GM18873 (cell line): ENCODE measurements around the gene NMNAT2.

Source experiments
- ATAC-seq: cut with Tn5 transposase; IDR thresholded peaks from one replicate; pipeline ENCODE4 v1.9.1; 2021; ENCODE audit warnings: mild to moderate bottlenecking, moderate library complexity, moderate number of reproducible peaks; ENCODE audit not compliant: unreplicated experiment, low FRiP score

The NMNAT2 gene

DNA sequence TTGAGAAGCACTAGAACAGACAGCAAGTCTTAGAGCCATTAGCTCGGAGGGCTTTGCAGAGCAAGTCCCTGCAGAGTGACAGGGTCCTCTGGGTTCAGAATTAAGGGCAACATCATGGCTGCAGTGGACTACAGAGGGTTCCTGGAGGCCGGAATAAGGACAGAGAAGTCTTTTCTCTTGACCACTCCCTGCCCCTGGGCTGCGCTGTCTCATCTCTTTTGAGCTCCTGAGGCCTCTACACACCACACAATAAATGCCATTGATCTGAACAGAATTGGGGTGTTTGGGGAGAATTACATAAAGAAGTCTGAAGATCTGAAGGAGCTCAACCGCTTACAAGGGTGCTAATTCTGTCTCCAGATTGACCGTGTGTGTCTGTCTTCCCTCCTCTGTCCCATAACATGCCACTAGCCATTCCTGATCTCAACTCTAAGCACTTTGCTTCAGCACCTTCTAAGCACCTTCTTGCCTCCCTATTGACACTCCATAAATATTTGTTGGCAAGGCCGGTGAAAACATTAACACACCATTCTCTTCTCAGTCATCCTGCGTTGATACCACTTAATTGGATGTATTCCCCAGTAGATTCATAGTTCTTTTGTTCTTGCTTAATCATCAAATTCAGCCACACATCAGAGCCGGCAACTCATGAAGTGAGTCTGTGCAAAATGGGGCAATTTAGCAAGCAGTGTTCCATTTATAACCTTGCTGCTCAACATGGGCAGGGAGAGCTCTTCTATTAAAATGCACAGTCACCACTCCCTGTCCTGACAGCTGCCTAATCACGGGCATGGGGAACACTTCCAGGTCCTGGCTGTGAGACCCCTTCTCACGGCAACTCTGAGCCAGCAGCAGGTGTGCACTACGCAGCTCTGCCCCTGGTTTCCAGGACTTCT is 49.7 kb downstream of the NMNAT2 start:
- no peak for ATAC-seq

DNA sequence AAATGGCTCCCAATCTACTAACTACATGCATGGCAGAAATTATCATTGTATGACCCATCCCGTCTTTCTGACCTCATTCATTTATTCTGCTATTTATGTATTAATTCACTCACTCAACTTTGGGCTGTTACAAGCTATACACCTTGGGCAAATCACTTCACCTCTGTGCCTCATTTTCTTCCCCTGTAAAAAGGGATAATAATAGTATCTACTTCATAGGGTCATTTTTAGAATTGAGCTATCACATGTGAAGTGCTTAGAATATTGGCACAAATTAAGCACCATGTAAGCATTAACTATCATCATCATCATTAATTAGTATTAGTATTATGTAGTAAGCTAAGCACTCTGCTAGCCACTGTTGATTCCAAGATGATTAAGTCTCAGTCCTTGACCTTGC is 52.1 kb downstream of the NMNAT2 start:
- ATAC-seq = no peak

DNA sequence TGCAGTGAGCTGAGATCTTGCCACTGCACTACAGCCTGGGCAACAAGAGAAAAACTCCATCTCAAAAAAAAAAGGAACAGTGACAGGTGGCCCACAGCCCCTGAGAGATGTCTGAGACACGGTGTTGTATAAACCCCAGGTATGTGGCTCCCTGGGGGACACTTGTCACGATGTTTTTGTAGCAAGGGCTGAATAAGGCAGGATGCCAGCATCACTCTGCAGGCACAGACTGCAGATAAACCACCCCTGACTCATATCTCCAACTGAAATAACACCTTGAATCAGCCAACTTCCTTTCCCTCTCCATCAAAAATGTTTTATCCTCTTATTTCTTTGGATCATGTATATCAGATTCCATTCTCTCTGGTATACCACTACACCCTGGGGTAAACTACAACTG is 52.5 kb downstream of the NMNAT2 start:
- no peak for ATAC-seq

DNA sequence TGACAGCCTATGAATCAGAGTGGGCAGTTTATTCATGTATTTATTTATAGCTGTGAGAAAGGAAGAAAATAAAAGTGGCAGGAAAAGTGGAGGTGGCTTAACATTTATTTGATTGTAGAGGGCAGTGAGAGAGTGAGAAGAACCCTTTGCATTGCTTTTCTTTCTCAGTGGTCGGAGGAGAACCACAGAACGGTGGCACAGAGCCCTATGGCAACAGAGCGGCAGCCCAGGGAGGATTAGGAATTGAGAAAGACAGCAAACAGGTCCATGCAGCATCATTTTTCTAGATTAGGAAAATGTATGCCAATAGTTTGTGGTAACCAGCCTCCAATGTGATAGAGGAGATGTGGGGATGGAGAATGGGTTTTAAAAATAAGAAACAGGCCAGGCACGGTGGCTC is 53.1 kb downstream of the NMNAT2 start:
- ATAC-seq = no peak

DNA sequence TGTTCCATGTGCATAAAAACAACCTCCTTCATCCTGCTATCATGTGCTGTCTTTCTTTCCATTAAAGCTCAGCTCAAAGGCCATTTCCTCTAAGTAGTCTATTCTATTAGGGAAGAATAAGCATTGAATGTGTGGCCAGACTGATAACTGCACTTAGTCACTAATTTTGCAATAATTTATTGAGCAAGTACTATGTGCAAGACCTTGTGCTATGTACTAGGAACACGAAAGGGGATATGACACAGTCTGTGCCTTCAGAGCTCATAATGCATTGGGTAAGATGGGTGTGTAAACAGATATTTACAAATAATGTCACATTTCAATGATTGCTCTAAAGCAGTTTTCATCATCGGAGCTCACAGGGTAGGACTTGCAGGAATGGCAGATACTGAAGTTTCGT is 54.2 kb downstream of the NMNAT2 start:
- ATAC-seq = no peak

DNA sequence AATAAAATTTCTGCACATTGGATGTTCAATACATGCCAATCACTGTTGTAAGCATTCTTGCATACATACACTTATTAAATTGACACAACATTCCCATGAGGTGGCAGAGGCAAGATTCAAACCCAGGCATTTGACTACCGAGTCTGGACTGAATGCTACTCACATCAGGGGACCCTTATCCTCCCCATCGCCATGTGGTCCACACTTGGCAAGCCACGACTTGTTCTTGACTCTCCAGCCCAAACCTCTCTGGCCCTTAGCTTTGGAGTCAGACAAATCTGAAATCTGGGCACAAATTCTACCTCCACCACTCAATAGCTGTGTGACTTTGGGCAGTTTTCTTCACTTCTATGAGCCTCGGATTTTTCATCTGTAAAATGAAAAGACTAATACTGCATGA is 57.1 kb downstream of the NMNAT2 start:
- ATAC-seq = no peak

DNA sequence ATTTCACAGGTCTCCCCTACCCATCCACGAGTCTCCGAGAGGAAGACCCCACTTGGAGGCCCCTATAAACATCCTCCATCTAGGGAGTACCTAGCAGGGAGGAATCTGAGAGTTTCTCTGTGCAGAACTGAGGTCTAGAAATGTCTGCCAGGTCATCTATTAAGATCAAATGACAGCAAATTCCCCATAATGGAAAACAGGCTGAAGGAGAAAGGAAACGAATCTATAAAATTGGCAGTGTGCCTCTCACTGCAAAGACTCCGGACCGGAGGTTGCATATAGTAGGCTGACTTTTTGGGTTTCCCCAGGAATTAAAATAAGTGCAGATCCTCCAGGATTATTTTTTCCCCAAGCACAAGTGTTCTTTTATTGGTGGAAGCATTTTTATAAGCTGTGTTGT is 57.7 kb downstream of the NMNAT2 start:
- ATAC-seq = no peak

DNA sequence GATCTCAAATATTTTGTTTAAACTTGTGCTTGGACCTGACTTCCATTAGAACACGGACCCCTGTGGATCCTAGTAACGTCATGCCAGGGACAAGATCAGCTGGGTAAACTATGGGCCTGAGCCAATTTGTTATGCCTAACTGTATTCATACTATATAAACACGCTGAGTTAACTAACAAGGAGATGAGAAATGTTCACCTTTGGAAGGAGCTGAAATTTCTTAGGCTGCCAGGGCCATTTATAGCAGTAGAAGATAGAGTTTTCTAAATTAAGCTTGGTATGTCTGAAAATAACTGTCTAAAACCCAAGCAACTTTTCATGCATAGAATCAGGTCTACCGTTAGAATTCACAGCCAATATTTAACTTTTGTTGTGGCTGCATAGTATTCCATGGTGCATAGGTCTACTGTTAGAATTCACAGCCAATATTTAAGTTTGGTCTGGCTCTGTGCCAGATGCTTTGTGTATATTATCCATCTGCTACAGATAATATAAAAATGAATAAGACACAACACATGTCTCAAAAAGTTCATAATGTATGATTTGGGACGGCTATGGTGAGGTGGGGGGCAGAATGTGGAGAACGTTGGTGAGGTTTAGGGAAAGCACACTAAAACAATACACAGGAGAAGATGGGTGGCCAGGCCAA is 61.5 kb downstream of the NMNAT2 start:
- ATAC-seq = no peak

DNA sequence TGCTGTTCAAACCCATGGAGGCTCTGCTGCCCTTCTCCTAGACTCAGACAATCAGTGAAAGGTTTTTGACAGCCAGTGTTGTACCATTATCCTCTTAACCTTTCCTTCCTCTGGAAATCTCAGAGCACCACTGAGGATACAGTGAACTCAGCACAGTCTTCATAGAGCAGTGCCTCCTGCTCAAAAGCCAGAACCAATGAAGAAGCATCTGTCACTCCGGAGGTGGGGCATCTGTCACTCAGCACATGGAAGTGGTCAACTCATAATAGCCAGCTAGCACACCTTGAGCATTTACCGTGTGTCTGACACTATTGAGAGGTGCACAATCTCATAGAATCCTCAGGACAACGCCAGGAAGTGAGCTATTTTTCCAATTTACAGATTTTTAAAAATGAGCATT is 62.4 kb downstream of the NMNAT2 start:
- ATAC-seq = no peak

DNA sequence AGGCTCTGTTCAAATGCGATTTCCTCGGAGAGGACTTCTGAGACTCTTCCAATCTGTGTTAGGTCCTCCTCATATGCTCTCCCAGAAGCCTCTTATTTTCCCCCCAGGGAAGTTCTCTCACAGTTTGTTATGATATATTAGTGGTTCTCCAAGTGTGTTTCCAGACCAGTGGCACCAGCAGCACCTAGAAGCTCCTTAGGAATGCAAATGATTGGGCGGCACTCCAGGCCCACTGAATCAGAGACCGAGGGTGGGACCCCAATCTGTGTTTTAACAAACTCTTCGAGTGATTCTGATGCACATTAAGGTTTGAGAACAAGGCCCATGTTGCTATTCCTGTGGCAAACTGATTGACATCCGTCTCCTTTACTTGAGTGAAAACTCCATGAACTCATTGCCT is 63.0 kb downstream of the NMNAT2 start:
- ATAC-seq = no peak

DNA sequence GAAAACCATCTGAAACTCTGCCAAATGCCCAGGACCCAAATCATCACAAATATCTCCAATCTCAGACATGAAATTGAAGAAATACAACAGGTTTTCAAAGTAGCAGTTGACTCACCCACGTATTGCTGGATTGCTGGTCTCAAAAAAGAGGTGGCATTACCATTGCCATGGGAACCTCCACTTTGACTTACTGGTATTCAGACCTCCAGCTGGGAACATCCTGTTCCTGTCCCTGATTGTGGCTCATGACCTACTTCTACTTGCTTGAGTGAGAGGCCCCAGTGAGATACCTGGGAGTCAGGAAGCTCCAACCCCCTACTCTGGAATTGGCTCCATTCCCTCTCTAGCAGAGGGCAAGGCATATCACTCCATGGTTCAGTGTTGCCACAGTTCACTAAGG is 64.6 kb downstream of the NMNAT2 start:
- no peak for ATAC-seq

DNA sequence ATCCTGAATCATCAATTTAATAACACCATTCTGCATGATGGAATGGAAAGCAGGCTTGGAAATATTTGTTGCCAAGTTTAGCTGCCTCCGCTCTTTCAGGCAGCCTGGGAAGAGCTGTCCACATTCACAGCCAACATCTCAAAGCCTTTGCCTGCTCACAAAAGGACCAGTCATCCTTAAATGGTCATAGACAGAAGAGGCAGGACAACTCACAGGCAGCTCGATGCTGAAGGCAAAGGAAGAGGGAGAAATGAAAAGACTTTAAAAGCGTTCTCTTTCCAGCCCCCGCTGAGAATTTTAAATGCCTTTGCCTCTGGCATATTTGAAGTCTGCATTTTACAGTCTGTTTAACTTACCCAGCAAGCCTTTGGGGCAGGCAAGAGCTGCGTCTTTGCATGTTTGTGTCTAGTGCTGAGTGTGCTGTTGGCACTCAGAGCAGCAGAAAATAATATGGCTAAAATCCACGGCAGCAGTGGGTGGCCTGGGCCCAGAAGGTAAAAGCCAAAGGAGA is 68.9 kb downstream of the NMNAT2 start:
- no peak for ATAC-seq

DNA sequence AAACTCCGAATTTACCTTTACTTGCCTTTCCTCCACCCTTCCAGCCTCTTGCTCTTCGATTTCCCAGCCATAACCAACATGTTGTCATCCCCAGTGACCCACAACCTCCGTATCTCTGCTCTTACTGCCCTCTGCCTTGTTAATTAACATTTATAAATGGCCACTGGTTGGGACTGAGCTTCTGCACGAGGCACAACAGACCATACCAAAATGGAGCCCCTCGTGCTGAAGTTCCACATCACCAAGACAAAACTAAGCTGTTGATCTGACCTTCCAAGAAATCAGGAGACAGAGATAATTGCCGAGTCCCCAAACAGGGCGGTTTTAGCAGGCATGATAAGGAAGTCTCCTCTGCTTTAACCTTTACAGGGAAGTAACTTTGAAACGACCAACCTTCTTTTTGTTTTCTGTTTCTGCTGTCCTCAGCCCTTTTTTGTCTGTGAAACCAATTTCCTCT is 71.9 kb downstream of the NMNAT2 start:
- ATAC-seq = no peak

DNA sequence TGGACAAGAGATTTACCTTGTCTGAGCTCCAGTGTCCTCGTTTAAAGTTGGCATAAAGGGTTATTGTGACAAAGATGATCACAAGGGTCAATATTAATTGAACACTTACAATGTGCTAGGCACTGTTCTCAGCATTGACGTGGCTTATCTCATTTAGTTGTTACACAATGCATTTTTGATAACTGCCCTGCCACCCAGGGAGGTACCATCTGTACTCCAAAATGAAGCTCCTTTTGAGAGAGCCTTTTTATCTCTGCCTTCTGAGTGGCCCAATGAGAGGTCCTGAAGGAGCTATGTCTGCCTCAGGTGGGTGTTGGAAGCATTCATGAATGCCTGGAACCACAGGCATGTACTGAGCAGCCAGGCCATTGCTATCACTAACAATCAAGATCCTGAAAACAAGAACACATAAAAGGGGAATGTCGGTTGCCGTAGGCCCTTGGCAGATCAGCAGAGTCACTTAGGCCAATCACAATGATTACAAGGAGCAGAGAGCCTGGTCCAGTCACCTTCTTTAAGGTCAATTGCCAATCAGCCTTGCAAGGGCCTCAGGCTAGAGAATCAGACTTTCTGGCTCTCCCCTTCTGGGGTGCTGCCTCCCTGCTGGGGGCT is 78.5 kb downstream of the NMNAT2 start:
- no peak for ATAC-seq

DNA sequence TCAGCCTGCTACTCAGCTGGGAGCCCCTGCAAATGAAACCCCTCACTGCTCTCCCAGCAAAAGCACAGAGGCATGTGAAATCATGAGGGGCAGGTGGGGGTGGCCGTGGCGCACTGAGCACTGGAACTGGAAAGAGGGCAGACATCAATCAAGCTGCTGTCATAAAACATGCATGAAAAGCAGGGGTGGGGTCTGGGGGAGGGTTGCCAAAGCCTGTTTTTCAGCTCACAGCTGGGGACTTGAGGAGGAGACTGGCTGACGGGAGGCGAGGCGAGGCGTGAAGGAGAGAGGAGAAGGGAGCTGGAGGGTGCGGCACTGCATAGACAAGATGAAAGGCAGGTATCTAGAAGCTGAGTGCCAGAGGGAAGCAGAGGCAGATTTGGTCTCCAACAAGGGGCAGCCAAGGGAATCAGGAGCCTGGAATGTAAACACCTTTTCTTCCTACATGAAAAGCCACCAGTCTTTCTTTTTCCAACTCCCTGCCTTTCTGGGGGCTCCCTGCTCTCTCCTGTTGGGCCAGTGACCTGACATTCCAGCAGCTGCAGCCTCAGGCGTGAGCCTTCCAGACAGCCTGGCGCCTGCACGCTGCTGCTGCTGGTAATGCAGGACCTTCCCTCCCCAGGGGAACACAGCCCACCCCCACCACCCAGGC is 87.0 kb downstream of the NMNAT2 start:
- no peak for ATAC-seq

DNA sequence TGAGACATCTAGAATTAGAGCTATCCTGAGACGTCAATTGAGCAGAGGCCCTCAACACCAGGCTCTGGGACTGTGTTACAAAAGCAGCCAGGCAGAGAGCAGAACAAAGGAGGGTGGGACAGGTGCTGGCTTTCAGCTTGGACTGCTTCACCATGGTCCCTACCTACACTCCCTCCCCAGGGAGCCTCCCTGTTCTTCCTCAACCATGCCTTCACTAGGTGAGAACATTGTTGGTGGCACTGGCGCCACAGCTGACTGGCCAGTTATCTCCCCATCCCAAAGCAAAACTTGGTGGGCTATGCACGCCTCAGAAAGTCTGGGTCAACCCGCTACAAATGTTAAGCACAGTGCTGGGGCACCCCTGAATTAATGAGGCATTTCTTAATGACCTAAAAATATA is 87.8 kb downstream of the NMNAT2 start:
- no peak for ATAC-seq

DNA sequence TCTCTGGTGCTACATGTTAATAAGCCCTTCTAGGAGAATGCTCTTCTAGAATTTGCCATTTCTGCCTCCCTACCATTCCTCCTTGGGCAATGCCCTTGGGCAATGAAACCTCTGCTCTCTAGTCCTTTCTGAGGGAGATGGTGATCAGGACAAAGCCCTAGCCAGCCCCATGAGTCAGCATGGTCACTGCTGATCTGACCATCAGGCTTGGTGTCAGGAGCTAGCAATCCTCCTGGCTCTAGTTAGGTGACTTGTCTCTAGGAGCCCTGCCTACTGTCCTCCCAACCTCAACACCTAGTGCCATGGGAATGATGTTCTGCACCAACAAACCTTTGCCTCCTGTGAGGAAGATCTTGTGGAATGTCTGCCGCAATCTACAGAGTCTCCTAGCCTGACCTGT is 89.8 kb downstream of the NMNAT2 start:
- ATAC-seq = no peak

DNA sequence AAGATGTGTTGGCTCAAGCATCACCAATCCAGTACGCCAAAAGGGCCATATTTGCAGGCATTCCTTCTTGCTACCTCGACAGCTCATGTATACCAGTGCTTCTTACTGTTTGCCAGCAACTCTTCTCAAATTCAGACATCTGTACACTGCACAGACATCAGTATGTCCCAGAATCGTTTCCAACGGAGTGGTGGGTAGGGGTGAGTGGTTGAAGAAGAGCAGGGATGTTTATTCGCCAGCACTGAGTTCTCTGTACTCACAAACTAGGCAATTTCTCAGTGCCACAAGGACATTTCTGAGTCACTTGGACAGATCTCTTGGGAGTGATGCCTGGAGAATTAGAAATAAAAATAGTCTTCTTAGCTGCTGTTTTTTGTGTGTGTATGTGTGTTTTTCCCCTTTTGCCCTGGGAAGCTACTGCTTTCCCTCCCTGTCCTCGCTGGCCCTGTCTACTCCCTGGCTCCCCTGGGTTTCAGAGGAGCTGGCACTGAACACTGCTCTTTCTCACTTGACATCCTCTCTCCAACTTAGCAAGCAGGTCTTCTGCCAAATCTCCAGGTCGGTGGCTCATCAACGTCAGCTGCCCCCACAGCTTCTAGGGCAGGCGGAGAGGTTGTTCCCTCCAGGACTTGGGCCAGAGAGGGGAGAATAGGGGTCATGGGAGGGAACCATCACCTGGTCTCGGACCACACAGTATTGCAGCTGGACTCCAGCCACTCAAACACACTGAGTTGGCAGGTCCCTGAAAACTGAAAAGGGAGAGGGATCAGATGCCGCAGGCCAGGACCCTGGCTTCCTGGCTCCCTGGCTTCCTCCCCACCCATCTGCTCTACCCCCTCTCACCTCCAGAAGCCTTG is 90.5 kb downstream of the NMNAT2 start:
- no peak for ATAC-seq

DNA sequence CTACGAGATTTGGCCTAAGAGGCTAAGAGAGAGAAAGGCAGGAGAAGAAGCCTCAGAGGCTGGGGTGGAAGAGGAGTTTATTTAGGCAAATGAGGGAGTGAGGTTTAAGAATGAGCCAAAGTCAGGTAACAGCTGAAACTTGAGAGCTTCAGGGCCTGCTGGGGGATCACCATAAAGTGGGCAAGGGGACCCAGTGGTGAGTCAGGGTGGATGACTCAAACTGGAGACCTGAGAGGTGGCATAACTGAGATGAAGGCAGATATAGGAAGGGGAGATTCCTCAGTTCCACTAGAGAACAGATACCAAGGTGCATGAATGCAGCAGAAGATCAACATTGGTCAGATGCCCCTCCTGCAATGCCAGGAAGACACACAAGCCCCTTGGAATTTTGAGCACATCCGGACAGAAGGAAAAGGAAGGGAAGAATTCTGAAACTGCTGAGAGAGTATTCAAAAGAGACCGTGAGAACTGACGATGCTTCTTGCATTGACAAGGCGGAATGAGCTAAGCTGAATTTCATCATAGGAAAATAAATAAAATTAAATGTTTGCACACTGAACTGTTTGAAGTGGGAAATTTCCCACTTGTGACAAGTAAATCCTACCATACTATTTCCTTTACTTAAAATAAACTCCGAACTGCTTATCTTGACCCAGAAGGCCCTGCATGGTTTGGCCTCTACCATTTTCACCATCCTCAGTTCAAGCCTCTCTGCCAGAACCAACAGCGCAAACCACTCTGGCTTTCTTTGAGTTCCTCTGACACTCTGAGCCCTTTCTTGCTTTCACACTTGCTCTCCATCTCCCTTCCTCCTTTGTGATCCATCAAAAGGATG is 94.1 kb downstream of the NMNAT2 start:
- ATAC-seq = no peak
